ENCODE measurements around the gene MIA2.

- no peak for TF ChIP-seq CTCF (IDR thresholded peaks at IDR 0.05; ENCODE audit: poor library complexity)
- no peak for TF ChIP-seq EZH2 (IDR thresholded peaks at IDR 0.05; ENCODE audit: borderline replicate concordance)
- TF ChIP-seq EZH2phosphoT487 (IDR thresholded peaks at IDR 0.05; ENCODE audit: low read depth, severe bottlenecking, unreplicated experiment), result no peak
Measured at GRCh38 chr14:39419272-39419671, 185.6 kb downstream of the MIA2 start.

Measured in hepatocyte (in vitro differentiated cells).